Ovary (tissue), 9 donors: ENCODE data around the gene ATG16L2. TPM values are rescaled to one million over a fixed set of nuclear protein-coding genes. Genes with fewer than 3 reads are reported as not detected.

Experiments used
- DNase-seq, 5 donors: peaks; one replicate each; pipeline ENCODE4 v3.0.0-alpha.2; 2019 to 2020
- H3K27ac ChIP-seq, 2 donors: fragments of 200-600 bp; one replicate each; pipeline versions ENCODE4 v1.5.1 to v1.8.0; 2019 to 2022
- H3K27me3 ChIP-seq: fragments of 200-600 bp; one replicate; pipeline ENCODE4 v1.8.0; 2022
- H3K36me3 ChIP-seq: fragments of 200-600 bp; sonication (generic); one replicate; pipeline ENCODE4 v1.5.1; 2019
- H3K4me1 ChIP-seq: one replicate; pipeline ENCODE4 v1.8.1; 2013; ENCODE audit warnings: mild to moderate bottlenecking, moderate library complexity; ENCODE audit not compliant: insufficient read depth
- H3K4me3 ChIP-seq: fragments of 200-600 bp; sonication (generic); one replicate; pipeline ENCODE4 v1.5.1; 2017
- H3K9me3 ChIP-seq, 2 donors: fragments of 200-600 bp in 1 of 2; sonication (generic) in 1 of 2; one replicate each; pipeline versions ENCODE4 v1.5.1 to v1.8.1; 2013 to 2019; ENCODE audit warnings: mild to moderate bottlenecking in 1 of 2, moderate library complexity in 1 of 2
- EP300 ChIP-seq: sonication (generic); formaldehyde crosslinking; IDR thresholded peaks from one replicate; pipeline ENCODE4 v1.6.1; 2017; ENCODE audit warnings: antibody characterized with exemption
- POLR2A ChIP-seq: fragments of 450-650 bp; IDR thresholded peaks from one replicate; pipeline ENCODE4 v1.6.1; 2017; ENCODE audit warnings: antibody characterized with exemption, mild to moderate bottlenecking, moderate library complexity
- WGBS, 3 donors: extraction: QIAGEN DNeasy Blood & Tissue Kit in 1 of 3; methylation state at CpG; one replicate each; pipeline versions ENCODE4 v1.1.5 to v1.1.7; 2013 to 2017; 5-methylcytosine and 5-hydroxymethylcytosine counted together
- intact Hi-C, 4 donors: fragments of 100-400 bp; cut with DNase I; formaldehyde crosslinking; loops; one replicate each; pipeline versions ENCODE4 v1.11.0 to v1.15.1; 2022 to 2023
- polyA plus RNA-seq, 2 donors: library from polyadenylated mRNA; stranded (reverse); fragments of 200-250 nt in 1 of 2; fragments of 350-450 nt in 1 of 2; fragmentation: Illumina TruSeq in 1 of 2; extraction: RNeasy Lipid Tissue Mini Kit (QIAGEN cat#74804) in 1 of 2; gene quantifications; one replicate each; pipeline ENCODE4 v1.2.3, GENCODE V29; 2013 to 2014
- total RNA-seq, 7 donors: library from RNA; depleted of rRNA in 2 of 7; stranded (reverse); fragments of >200 nt in 2 of 7; fragmentation: NEBNext Ultra II Directional in 3 of 7; extraction: Animal tissue kit (Norgen Biotek cat#: 25700) in 3 of 7; gene quantifications; one replicate each; pipeline versions ENCODE4 v1.1.0 to v1.2.4, GENCODE V29; 2016 to 2023
- TF ChIP-seq, protein P1 (sequence below), 3 donors: fragments of 450-650 bp in 2 of 3; fragments of 200-600 bp in 1 of 3; IDR thresholded peaks; one replicate each; pipeline versions ENCODE4 v1.5.1 to v1.8.0; 2016 to 2022; ENCODE audit warnings: antibody characterized with exemption in 3 of 3, mild to moderate bottlenecking in 1 of 3
- donor health status: DM: no; HTN: no; CAD: no; lungs with moderate emphysema.
- donor health status: DM: no; HTN: no; CAD: no.
- donor health status: Bipolar disorder and iron deficiency.
- donor health status: DM: yes; HTN: yes; CAD: no.
- donor health status: DM: no; HTN: no; CAD: no.
- donor health status: DM: yes; HTN: yes; CAD: no.

The ATG16L2 gene
- total and polyA plus RNA-seq, 9 donors = 21.8 to 42.3 (median 30.3) TPM

- Histone ChIP-seq H3K4me3 (no peak overlapping the region), H3K36me3 (no peaks in the 10 kb centered on the region), H3K27ac (peak overlapping the region; percentile 27 to 31), H3K9me3 (no peaks in the 10 kb centered on the region), H3K27me3 (no peaks in the 10 kb centered on the region), H3K4me1 (peaks cover 35% of the 10 kb centered on the region)
- TF ChIP-seq POLR2A = no peak
- TF ChIP-seq EP300 = no peak
- TF ChIP-seq, protein P1, sequence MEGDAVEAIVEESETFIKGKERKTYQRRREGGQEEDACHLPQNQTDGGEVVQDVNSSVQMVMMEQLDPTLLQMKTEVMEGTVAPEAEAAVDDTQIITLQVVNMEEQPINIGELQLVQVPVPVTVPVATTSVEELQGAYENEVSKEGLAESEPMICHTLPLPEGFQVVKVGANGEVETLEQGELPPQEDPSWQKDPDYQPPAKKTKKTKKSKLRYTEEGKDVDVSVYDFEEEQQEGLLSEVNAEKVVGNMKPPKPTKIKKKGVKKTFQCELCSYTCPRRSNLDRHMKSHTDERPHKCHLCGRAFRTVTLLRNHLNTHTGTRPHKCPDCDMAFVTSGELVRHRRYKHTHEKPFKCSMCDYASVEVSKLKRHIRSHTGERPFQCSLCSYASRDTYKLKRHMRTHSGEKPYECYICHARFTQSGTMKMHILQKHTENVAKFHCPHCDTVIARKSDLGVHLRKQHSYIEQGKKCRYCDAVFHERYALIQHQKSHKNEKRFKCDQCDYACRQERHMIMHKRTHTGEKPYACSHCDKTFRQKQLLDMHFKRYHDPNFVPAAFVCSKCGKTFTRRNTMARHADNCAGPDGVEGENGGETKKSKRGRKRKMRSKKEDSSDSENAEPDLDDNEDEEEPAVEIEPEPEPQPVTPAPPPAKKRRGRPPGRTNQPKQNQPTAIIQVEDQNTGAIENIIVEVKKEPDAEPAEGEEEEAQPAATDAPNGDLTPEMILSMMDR (IDR thresholded peaks at IDR 0.05) = no peak
- peak in 4 of 5 donors; percentile 39 to 56 (median 50) for DNase-seq
- 5 to 9% (median 7%) methylated on average over 8 of the region's 8 CpGs for WGBS, 3 donors
- intact Hi-C loops = loop anchor here (1.0 to 10.0 kb wide), 6 partner anchors 308 to 501 kb away; partner anchors contain the start of gene FCHSD2 (in 2 of the 4)
Measured at GRCh38 chr11:72833811-72834493, 19.7 kb downstream of the ATG16L2 start.

- H3K27ac ChIP-seq = peak overlapping the region in 1 of 2 donors; percentile 31
- 77 to 88% (median 78%) methylated on average over 5 of the region's 5 CpGs for WGBS, 3 donors
- no peak overlapping the region for H3K4me3 ChIP-seq
- intact Hi-C loops = loop anchor here (1.0 to 10.0 kb wide), 6 partner anchors 307 to 500 kb away; partner anchors contain the start of gene FCHSD2 (in 2 of the 4)
- DNase-seq = no peak
- no peaks in the 10 kb centered on the region for H3K9me3 ChIP-seq
- TF ChIP-seq POLR2A = no peak
- TF ChIP-seq, protein P1 (IDR thresholded peaks at IDR 0.05) = no peak
- no peak for TF ChIP-seq EP300
- H3K36me3 ChIP-seq = no peaks in the 10 kb centered on the region
- no peaks in the 10 kb centered on the region for H3K27me3 ChIP-seq
- H3K4me1 ChIP-seq = peaks cover 35% of the 10 kb centered on the region
Measured at GRCh38 chr11:72834905-72835304, 20.7 kb downstream of the ATG16L2 start.

GRCh38 chr11:72836111-72836510 is 21.9 kb downstream of the ATG16L2 start:
- WGBS, 3 donors = 25 to 43% (median 28%) methylated on average over 4 of the region's 4 CpGs
- intact Hi-C loops = loop anchor here in 2 of 4 donors (10.0 kb wide), 3 partner anchors 309 to 499 kb away; partner anchors contain the start of gene FCHSD2 (in 1 of the 2)
- Histone ChIP-seq H3K4me3 (no peak overlapping the region), H3K9me3 (no peaks in the 10 kb centered on the region), H3K27ac (peak overlapping the region in 1 of 2 donors; percentile 52), H3K27me3 (no peaks in the 10 kb centered on the region), H3K36me3 (no peaks in the 10 kb centered on the region), H3K4me1 (peaks cover 35% of the 10 kb centered on the region)
- TF ChIP-seq, protein P1 (IDR thresholded peaks at IDR 0.05) = no peak
- TF ChIP-seq EP300 = no peak
- TF ChIP-seq POLR2A = no peak
- DNase-seq = peak in 3 of 5 donors; percentile 40 to 61 (median 57)

- H3K4me1 ChIP-seq = peaks cover 17% of the 10 kb centered on the region
- no peak overlapping the region for H3K4me3 ChIP-seq
- H3K36me3 ChIP-seq = no peaks in the 10 kb centered on the region
- H3K9me3 ChIP-seq = no peaks in the 10 kb centered on the region
- H3K27ac ChIP-seq = no peak overlapping the region
- intact Hi-C loops = loop anchor here in 2 of 4 donors (10.0 kb wide), 3 partner anchors 306 to 496 kb away; partner anchors contain the start of gene FCHSD2 (in 1 of the 2)
- 81 to 92% (median 88%) methylated on average over 4 of the region's 4 CpGs for WGBS, 3 donors
- no peak for TF ChIP-seq POLR2A
- H3K27me3 ChIP-seq = no peaks in the 10 kb centered on the region
- DNase-seq = no peak
Measured at GRCh38 chr11:72838691-72839305, 24.6 kb downstream of the ATG16L2 start.
